Measurements from ENCODE around the gene SUSD4. TPM values are rescaled to one million over a fixed set of nuclear protein-coding genes. Genes with fewer than 3 reads are reported as not detected.

Gene SUSD4
- total RNA-seq, 1 experiment from 2014 or later, result 3.5 TPM

DNA sequence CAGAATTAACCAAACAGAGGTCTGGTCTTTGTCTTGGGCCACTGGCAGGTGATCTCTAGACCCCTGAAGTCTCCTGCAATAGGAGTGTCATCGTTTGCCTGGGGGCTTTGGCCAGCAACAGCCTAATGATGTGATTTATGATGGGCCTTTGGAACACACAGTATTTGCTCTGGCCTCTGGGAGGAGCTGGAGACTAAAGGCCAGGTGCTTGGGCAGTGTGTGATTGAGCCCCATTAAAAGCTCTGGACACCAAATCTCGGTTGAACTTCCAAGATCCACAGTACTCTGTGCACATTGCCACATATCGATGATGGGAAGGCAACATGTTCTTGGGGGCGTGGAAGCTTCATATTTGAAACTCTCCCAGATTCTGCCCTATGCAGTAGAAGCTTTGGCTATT lies 188.9 kb downstream of the SUSD4 start:
- Histone ChIP-seq H3K23ac (ENCODE audit: insufficient read length, low read depth, low read length) (no peak overlapping the region), H4K5ac (ENCODE audit: insufficient read length, low read depth, low read length) (no peak overlapping the region), H3K4me2 (ENCODE audit: insufficient read depth, insufficient read length, low read length) (no peak overlapping the region), H3K9me3 (ENCODE audit: control insufficient read depth, low read depth, low read length) (no peaks in the 10 kb centered on the region), H3K79me1 (ENCODE audit: insufficient read depth, low read depth, low read length, poor library complexity, severe bottlenecking) (no peaks in the 10 kb centered on the region), H3K27ac (ENCODE audit: insufficient read length, low read depth, low read length) (no peak overlapping the region), H3K79me2 (ENCODE audit: insufficient read depth, low read length) (no peaks in the 10 kb centered on the region), H2BK120ac (ENCODE audit: low read depth, low read length, poor library complexity, severe bottlenecking) (no peak overlapping the region), H3K56ac (ENCODE audit: insufficient read length, low read depth, low read length) (no peak overlapping the region), H3K4me1 (ENCODE audit: insufficient read depth, low read length) (no peaks in the 10 kb centered on the region), H2BK20ac (ENCODE audit: low read depth, low read length, poor library complexity, severe bottlenecking) (no peak overlapping the region), H3K4ac (ENCODE audit: low read depth, low read length) (no peak overlapping the region), H4K8ac (replicated peaks; ENCODE audit: insufficient read length, low read depth, low read length) (no peak overlapping the region), H3K27me3 (ENCODE audit: insufficient read depth, low read length) (no peaks in the 10 kb centered on the region), H3T11ph (ENCODE audit: low read length) (no peak overlapping the region), H3K23me2 (ENCODE audit: insufficient read length, low read depth, low read length, poor library complexity, severe bottlenecking) (no peaks in the 10 kb centered on the region), H4K91ac (ENCODE audit: insufficient read length, low read depth, low read length) (no peak overlapping the region), H2AK5ac (ENCODE audit: insufficient read length, low read length) (no peak overlapping the region), H2BK12ac (ENCODE audit: insufficient read length, low read depth, low read length) (no peak overlapping the region), H2AFZ (ENCODE audit: low read length) (no peak overlapping the region), H3K18ac (ENCODE audit: insufficient read length, low read depth, low read length) (no peak overlapping the region), H2BK5ac (ENCODE audit: insufficient read length, low read length) (no peak overlapping the region), H4K20me1 (ENCODE audit: control insufficient read depth, insufficient read depth, insufficient read length) (no peaks in the 10 kb centered on the region), H3K14ac (ENCODE audit: insufficient read depth, low read length) (no peak overlapping the region), H3K9ac (ENCODE audit: extremely low read depth, insufficient read length, low read length) (no peak overlapping the region), H2BK15ac (ENCODE audit: low read depth, low read length) (no peak overlapping the region)
- DNase-seq, result no peak
- H3K36me3 Mint-ChIP-seq (ENCODE audit: insufficient read depth in 1 of 3, low read depth in 3 of 3), result peaks cover 0 to 4% (median 1%) of the 10 kb centered on the region in 3 experiments; a peak in 2 of 7 replicates
- peaks cover 22% of the 10 kb centered on the region for H3K27me3 Mint-ChIP-seq (ENCODE audit: low read depth)
- TF ChIP-seq, protein P1, sequence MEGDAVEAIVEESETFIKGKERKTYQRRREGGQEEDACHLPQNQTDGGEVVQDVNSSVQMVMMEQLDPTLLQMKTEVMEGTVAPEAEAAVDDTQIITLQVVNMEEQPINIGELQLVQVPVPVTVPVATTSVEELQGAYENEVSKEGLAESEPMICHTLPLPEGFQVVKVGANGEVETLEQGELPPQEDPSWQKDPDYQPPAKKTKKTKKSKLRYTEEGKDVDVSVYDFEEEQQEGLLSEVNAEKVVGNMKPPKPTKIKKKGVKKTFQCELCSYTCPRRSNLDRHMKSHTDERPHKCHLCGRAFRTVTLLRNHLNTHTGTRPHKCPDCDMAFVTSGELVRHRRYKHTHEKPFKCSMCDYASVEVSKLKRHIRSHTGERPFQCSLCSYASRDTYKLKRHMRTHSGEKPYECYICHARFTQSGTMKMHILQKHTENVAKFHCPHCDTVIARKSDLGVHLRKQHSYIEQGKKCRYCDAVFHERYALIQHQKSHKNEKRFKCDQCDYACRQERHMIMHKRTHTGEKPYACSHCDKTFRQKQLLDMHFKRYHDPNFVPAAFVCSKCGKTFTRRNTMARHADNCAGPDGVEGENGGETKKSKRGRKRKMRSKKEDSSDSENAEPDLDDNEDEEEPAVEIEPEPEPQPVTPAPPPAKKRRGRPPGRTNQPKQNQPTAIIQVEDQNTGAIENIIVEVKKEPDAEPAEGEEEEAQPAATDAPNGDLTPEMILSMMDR (conservative IDR thresholded peaks at IDR 0.05), result peak; percentile 59
- WGBS (ENCODE audit: extremely low coverage, insufficient read length, low lambda C conversion rate), result no CpG with 5 or more reads among the region's 4 CpGs
- H3K4me1 Mint-ChIP-seq, result 0 out of 4 replicates have a peak, but pooled peaks cover 0 to 2% of the 10 kb centered on the region in 2 experiments
- no peak overlapping the region; a peak in 1 of 7 replicates for H3K27ac Mint-ChIP-seq
- peaks cover 2 to 5% of the 10 kb centered on the region in 2 experiments; a peak in 2 of 5 replicates for H3K9me3 Mint-ChIP-seq
- H3K4me3 Mint-ChIP-seq, result no peak overlapping the region

Other genes with a start within 250 kb of the SUSD4 start
- gene TLR5, start 220.9 kb downstream of the SUSD4 start, total RNA-seq (2021), result not detected in 2 replicates
- gene CCDC185, start 29.2 kb upstream of the SUSD4 start, total RNA-seq (2021), result not detected in 2 replicates